ENCODE results near the gene FAM177B.

DNA sequence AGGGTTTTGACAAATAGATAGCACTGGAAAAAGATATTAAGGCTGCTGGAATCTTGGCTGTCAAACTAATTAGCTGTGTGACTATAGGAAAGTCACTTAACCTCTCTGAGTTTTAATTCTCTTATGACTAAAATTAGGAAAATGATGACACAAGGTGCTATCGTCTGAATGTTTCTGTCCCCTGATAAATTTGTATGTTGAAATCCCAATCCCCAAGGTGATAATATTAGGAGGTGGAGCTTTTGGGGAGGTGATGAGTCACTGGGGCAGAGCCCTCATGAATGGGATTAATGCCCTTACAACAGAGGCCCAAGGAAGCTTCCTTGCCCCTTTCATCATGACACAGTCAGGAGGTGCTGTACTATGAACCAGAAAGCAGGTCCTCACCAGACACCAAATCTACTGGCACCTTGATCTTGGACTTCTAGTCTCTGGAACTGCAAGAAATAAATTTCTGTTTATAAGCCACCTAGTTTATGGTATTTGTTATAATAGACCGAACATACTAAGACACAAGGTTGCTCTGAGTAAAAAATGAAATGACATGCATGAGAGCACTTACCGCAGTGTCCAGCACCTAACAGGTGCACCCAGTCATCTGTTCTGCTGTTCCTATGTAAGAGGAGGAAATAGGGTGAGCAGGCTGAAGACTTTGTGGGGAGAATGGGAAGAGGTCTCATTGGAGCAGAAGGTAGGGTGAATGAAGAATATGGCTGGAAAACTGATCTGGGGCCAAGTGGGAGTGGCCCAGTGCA lies 51.6 kb downstream of the FAM177B start:
- no peak for TF ChIP-seq TOX (CRISPR knock-in tag; IDR thresholded peaks at IDR 0.05; ENCODE audit: borderline replicate concordance)
- no peak for TF ChIP-seq RARB (CRISPR knock-in tag; IDR thresholded peaks at IDR 0.05)
- TF ChIP-seq CSDC2 (CRISPR knock-in tag; IDR thresholded peaks at IDR 0.05), result no peak
- TF ChIP-seq CSRNP3 (CRISPR knock-in tag; IDR thresholded peaks at IDR 0.05), result no peak
- TF ChIP-seq ZFP30 (CRISPR knock-in tag; IDR thresholded peaks at IDR 0.05), result no peak

Measured in SK-N-SH treated with all-trans-retinoic acid at 6 μM for 48 hours (cell line).